HL-60 (cell line): ENCODE data around the gene GPC5.

Experiments used
- DNase-seq, 2 experiments: peaks; one replicate each; pipeline ENCODE4 v3.0.0-alpha.2; 2010 to 2020; ENCODE audit warnings: low read depth in 1 of 2, low spot score in 1 of 2
- H3K27ac ChIP-seq: fragments of 250-450 bp; sonication (Bioruptor Pico); replicated peaks from 2 replicates; pipeline ENCODE4 v1.5.1; 2020; ENCODE audit warnings: mild to moderate bottlenecking, moderate library complexity
- H3K27me3 ChIP-seq: fragments of 250-450 bp; sonication (Bioruptor Pico); 2 replicates; pipeline ENCODE4 v1.5.1; 2021; ENCODE audit warnings: mild to moderate bottlenecking, moderate library complexity; ENCODE audit not compliant: insufficient read depth, poor library complexity, severe bottlenecking
- H3K4me3 ChIP-seq: replicated peaks from 2 replicates; pipeline ENCODE4 v1.5.1; 2011; ENCODE audit warnings: mild to moderate bottlenecking, control low read depth, low read length; ENCODE audit not compliant: insufficient read depth
- CTCF ChIP-seq: IDR thresholded peaks from one replicate; pipeline ENCODE4 v1.5.1; 2011; ENCODE audit warnings: low read length, control low read depth, inconsistent platforms; ENCODE audit not compliant: insufficient read depth
- GABPA ChIP-seq: IDR thresholded peaks from 2 replicates; pipeline ENCODE4 v1.6.1; 2012; ENCODE audit warnings: low read depth
- POLR2AphosphoS5 ChIP-seq: IDR thresholded peaks from 2 replicates; pipeline ENCODE4 v1.6.1; 2012; ENCODE audit warnings: low read depth
- REST ChIP-seq: IDR thresholded peaks from 2 replicates; pipeline ENCODE4 v1.6.1; 2012; ENCODE audit warnings: low read depth; ENCODE audit not compliant: insufficient replicate concordance
- SPI1 ChIP-seq: IDR thresholded peaks from 2 replicates; pipeline ENCODE4 v1.6.1; 2012; ENCODE audit warnings: low read depth, mild to moderate bottlenecking, borderline replicate concordance

The GPC5 gene

GRCh38 chr13:92575777-92576176 lies 1177.4 kb downstream of the GPC5 start:
- H3K27ac ChIP-seq: no peak overlapping the region
- H3K4me3 ChIP-seq: no peak overlapping the region
- no peak for DNase-seq
- TF ChIP-seq GABPA: no peak
- TF ChIP-seq CTCF: no peak
- no peak for TF ChIP-seq SPI1
- TF ChIP-seq REST: no peak
- TF ChIP-seq POLR2AphosphoS5: no peak
- no peaks in the 10 kb centered on the region for H3K27me3 ChIP-seq

- no peak overlapping the region for H3K4me3 ChIP-seq
- TF ChIP-seq POLR2AphosphoS5 (no peak), SPI1 (no peak), GABPA (no peak), CTCF (no peak), REST (no peak)
These were observed 1179.9 kb downstream of the GPC5 start for GRCh38 chr13:92578358-92578757.

GRCh38 chr13:92589955-92590354 lies 1191.5 kb downstream of the GPC5 start:
- Histone ChIP-seq H3K27me3 (no peaks in the 10 kb centered on the region), H3K4me3 (no peak overlapping the region), H3K27ac (no peak overlapping the region)
- no peak for DNase-seq
- TF ChIP-seq SPI1: no peak
- no peak for TF ChIP-seq POLR2AphosphoS5
- no peak for TF ChIP-seq CTCF
- TF ChIP-seq GABPA: no peak
- TF ChIP-seq REST: no peak

More at GRCh38 chr13:92578358-92578757, 1179.9 kb downstream of the GPC5 start:
- Histone ChIP-seq H3K27me3 (no peaks in the 10 kb centered on the region), H3K27ac (no peak overlapping the region)
- DNase-seq: no peak
